HG03175 (cell line): ENCODE measurements around the gene IER2.
"Not testable (repeated sequence)": the region's sequence is repeated elsewhere in the genome, so short reads cannot be mapped to it uniquely, and the experiment has no call there.

Source experiments
- ATAC-seq: cut with Tn5 transposase; IDR thresholded peaks from one replicate; pipeline ENCODE4 v1.9.1; 2021; ENCODE audit warnings: mild to moderate bottlenecking, moderate library complexity; ENCODE audit not compliant: unreplicated experiment

IER2 gene

GRCh38 chr19:13162724-13163608 lies 12.8 kb downstream of the IER2 start:
- no peak for ATAC-seq

GRCh38 chr19:13163609-13164342 lies 13.6 kb downstream of the IER2 start:
- no peak for ATAC-seq

DNA sequence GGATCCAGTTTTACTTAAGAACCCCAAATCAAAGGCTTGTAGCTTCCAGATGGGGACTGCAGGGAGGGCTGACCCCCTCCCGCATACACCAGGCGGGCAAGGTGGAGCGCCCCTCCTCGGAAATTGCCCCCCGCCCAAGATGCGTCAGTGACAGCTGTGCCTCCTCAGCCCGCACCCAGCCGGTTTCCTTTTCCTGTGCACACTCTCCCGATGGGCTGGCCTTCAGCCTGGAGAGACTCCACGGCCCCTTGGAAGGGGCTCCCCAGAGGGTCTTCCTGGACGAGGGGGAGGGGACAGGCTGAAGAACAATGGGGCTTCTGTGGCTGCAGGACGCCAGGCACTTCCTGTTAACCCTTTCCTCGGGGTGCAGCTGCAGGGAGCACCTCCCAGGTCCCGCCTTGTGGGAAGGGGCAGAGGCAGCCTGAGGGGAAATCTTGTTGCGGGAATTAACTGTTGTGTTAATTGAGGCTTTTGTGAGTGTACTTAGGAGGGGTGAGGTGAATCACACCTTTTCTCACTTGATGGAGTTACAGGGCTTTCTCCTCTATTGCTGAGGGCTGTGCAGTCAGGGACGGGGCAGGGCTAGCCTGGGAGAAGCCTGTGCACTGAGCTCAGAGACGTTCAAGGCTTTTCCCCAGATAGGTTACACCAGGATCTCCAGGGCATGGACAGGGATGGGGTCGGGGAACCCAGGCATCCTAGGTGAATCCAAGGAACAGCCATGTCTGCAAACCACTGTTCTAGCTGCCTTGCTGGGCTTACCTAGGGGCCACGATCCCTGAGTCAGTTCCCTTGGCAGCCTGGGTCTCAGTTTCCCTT lies 14.3 kb downstream of the IER2 start:
- no peak for ATAC-seq

GRCh38 chr19:13165162-13165997 lies 15.2 kb downstream of the IER2 start:
- no peak for ATAC-seq

- not testable (repeated sequence) for ATAC-seq
Observed at GRCh38 chr19:13166151-13166550, 15.9 kb downstream of the IER2 start.

- ATAC-seq: no peak
Observed at GRCh38 chr19:13169769-13170168, 19.6 kb downstream of the IER2 start.

- ATAC-seq: no peak
Observed at GRCh38 chr19:13171146-13171545, 20.9 kb downstream of the IER2 start.

GRCh38 chr19:13172346-13173138 lies 22.3 kb downstream of the IER2 start:
- ATAC-seq: no peak

DNA sequence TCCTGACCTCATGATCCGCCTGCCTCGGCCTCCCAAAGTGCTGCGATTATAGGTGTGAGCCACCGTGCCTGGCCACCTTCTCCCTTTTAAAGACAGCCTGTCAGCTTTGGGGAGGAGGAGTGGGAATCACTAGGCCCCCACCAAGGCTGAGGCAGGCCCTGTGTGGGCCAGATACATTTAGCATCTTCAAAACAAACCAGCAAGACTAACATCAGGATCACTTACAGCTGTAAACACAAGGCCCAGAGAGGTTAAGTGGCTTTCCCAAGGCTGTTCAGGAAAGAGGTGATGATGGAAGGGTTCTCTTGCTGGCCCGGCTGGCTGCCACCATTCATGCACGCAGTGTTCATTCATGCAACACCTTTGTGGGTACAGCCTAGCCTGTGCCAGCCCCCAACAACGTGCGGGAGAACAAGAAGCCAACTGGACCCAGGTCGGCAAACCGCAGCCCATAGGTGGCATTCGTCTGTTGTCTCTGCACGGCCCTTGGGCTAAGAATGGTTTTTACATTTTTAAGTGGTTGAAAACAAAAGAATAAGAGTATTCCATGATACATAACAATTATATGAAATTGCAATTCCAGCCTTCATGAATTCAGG lies 23.0 kb downstream of the IER2 start:
- no peak for ATAC-seq

DNA sequence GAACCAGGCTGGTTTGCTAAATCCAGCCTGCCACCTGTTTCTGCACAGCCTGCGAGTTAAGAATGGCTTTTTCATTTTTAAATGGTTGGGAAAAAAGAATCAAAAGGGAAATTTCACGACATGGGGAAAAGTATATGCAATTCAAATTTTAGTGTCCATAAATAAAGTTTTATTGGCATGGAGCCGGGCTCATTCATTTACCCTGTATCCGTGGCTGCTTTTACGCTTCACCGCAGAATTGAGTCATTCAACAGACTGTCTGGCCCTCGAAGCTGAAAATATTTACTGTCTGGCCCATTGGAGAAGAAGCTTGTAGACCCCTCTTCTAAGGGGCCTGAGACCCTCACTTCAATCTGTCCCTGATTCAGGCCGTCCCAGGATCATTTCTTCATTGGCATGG lies 26.1 kb downstream of the IER2 start:
- no peak for ATAC-seq

- ATAC-seq: not testable (repeated sequence)
Observed at GRCh38 chr19:13177584-13177983, 27.4 kb downstream of the IER2 start.

DNA sequence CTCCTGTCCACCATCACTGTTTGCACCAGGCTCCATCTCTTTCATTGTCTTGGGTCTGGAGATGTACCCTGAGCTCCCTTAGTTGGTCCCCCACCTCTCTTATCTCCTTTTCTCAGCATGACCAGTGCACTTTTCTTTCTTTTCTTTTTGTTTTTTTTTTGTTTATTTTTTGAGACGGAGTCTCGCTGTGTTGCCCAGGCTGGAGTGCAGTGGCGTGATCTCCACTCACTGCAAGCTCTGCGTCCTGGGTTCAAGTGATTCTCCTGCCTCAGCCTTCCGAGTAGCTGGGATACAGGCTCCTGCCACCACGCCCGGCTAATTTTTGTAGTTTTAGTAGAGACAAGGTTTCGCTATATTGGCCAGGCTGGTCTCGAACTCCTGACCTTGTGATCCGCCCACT lies 28.1 kb downstream of the IER2 start:
- ATAC-seq: not testable (repeated sequence)

GRCh38 chr19:13181747-13182388 lies 31.7 kb downstream of the IER2 start:
- no peak for ATAC-seq

GRCh38 chr19:13184926-13185325 lies 34.7 kb downstream of the IER2 start:
- not testable (repeated sequence) for ATAC-seq

- ATAC-seq: not testable (repeated sequence)
Observed at GRCh38 chr19:13185763-13186657, 35.8 kb downstream of the IER2 start.

- not testable (repeated sequence) for ATAC-seq
Observed at GRCh38 chr19:13186688-13187087, 36.5 kb downstream of the IER2 start.

DNA sequence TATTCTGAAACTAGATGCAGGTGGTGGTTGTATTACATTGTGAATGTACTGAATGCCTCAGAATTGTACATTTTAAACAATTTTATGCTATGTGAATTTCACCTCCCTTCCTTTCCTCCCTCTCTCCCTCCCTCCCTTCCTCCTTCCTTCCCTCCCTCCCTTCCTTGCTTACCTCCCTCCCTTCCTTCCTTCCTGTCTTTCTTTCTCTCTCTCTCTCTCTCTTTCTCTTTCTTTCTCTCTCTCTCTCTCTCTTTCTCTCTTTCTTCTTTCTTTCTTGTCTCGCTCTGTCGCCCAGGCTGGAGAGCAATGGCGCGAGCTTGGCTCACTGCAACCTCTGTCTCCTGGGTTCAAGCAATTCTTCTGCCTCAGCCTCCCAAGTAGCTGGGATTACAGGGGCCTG lies 37.2 kb downstream of the IER2 start:
- no peak for ATAC-seq

GRCh38 chr19:13189600-13189999 lies 39.4 kb downstream of the IER2 start:
- no peak for ATAC-seq
